ENCODE measurements around the gene IL20RA. TPM values are rescaled to one million over a fixed set of nuclear protein-coding genes. Genes with fewer than 3 reads are reported as not detected.

Gene IL20RA
- total and polyA plus RNA-seq, 2 of the 13 experiments (the other 11 are each of a cell fraction or from before 2014, with no cell fraction given) = not detected

DNA sequence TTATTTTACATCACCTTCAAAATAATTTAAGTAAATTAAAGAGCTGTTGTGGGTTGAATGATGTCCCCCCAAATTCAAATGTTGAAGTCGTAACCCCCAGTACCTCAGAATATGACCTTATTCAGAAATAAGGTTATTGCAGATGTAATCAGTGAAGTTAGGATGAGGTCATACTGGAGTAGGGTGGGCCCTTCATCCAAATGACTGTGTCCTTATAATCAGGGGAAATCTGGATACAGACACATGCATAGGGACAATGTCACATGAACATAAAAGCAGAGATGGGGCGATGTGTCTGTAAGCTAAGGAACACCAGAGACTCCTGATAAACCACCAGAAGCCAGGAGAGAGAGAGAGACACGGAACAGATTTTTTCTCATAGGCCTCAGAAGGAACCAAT, 13.3 kb upstream of the IL20RA start:
- Histone ChIP-seq H3K4me2 (ENCODE audit: low read depth, low read length) (no peak overlapping the region), H3K4me3 (replicated peaks in 1 of 3; ENCODE audit: insufficient read depth in 1 of 3, low read depth in 2 of 3, low read length in 3 of 3) (no peak overlapping the region), H3K36me3 (replicated peaks in 1 of 2; ENCODE audit: control insufficient read depth in 1 of 2, insufficient read depth in 2 of 2, low read length in 2 of 2) (no peaks in the 10 kb centered on the region), H3K9me3 (ENCODE audit: low read length) (no peaks in the 10 kb centered on the region), H3K27me3 (ENCODE audit: control insufficient read depth in 1 of 2, insufficient read depth in 2 of 2, low read length in 2 of 2) (0 out of 5 replicates have a peak, but pooled peaks cover 0 to 3% of the 10 kb centered on the region in 2 experiments), H3K27ac (ENCODE audit: extremely low read length, insufficient read depth, low read length) (no peak overlapping the region), H3K4me1 (ENCODE audit: insufficient read depth, low read length) (no peaks in the 10 kb centered on the region), H4K20me1 (ENCODE audit: insufficient read depth, low read length) (no peaks in the 10 kb centered on the region; the same call in 1 of the 2 replicates), H3K9ac (ENCODE audit: insufficient read depth, low read depth, low read length) (no peak overlapping the region), H3K79me2 (ENCODE audit: insufficient read depth, low read length) (no peaks in the 10 kb centered on the region), H2AFZ (ENCODE audit: low read length) (no peak overlapping the region)
- TF ChIP-seq ATF7 (IDR thresholded peaks at IDR 0.05) = peak; percentile 48; the same call in 1 of the 2 replicates
- no peak for TF ChIP-seq ATF7 (CRISPR knock-in tag; IDR thresholded peaks at IDR 0.05)
- no peak for TF ChIP-seq ZBTB8A (CRISPR knock-in tag; IDR thresholded peaks at IDR 0.05; ENCODE audit: borderline replicate concordance, low read depth)
- no peak for TF ChIP-seq ZBTB14 (CRISPR knock-in tag; IDR thresholded peaks at IDR 0.05)
- no peak for TF ChIP-seq HOXA7 (CRISPR knock-in tag; IDR thresholded peaks at IDR 0.05)
- FAIRE-seq (no peak), DNase-seq (ENCODE audit: low spot score) (no peak), ATAC-seq (no peak)
- in situ Hi-C loops (cut with HindIII; ENCODE audit: extremely low pct_ligation_motif_present, low pct_unique_long_range_greater_than_20kb) (no loop called here), intact Hi-C loops (cut with micrococcal nuclease; ENCODE audit: unreplicated experiment) (no loop called here)
- POLR2A ChIA-PET = no interaction called here
- BruUV-seq (replicated peaks) = no TSS peak
- 22% methylated on average over 3 of the region's 3 CpGs for WGBS (ENCODE audit: low lambda C conversion rate)
- CTCF ChIA-PET (ENCODE audit: low intra/inter-chr PET ratio, low total read pairs) = no interaction called here

- FAIRE-seq (no peak), DNase-seq (ENCODE audit: low spot score) (no peak), ATAC-seq (no peak)
- Histone ChIP-seq H3K79me2 (ENCODE audit: insufficient read depth, low read length) (no peaks in the 10 kb centered on the region), H3K27ac (ENCODE audit: extremely low read length, insufficient read depth, low read length) (no peak overlapping the region), H2AFZ (ENCODE audit: low read length) (no peak overlapping the region), H3K4me1 (ENCODE audit: insufficient read depth, low read length) (no peaks in the 10 kb centered on the region), H3K9me3 (ENCODE audit: low read length) (no peaks in the 10 kb centered on the region), H3K36me3 (replicated peaks in 1 of 2; ENCODE audit: control insufficient read depth in 1 of 2, insufficient read depth in 2 of 2, low read length in 2 of 2) (no peaks in the 10 kb centered on the region), H3K27me3 (ENCODE audit: control insufficient read depth in 1 of 2, insufficient read depth in 2 of 2, low read length in 2 of 2) (0 out of 5 replicates have a peak, but pooled peaks cover 0 to 3% of the 10 kb centered on the region in 2 experiments), H3K4me2 (ENCODE audit: low read depth, low read length) (no peak overlapping the region), H3K4me3 (replicated peaks in 1 of 3; ENCODE audit: insufficient read depth in 1 of 3, low read depth in 2 of 3, low read length in 3 of 3) (no peak overlapping the region), H3K9ac (ENCODE audit: insufficient read depth, low read depth, low read length) (no peak overlapping the region), H4K20me1 (ENCODE audit: insufficient read depth, low read length) (no peaks in the 10 kb centered on the region; the same call in 1 of the 2 replicates)
- WGBS (ENCODE audit: low lambda C conversion rate) = 11% methylated on average over 3 of the region's 3 CpGs
- CTCF ChIA-PET (ENCODE audit: low intra/inter-chr PET ratio, low total read pairs) = no interaction called here
- BruUV-seq (replicated peaks) = no TSS peak
- in situ Hi-C loops (cut with HindIII; ENCODE audit: extremely low pct_ligation_motif_present, low pct_unique_long_range_greater_than_20kb) = no loop called here
- intact Hi-C loops (cut with micrococcal nuclease; ENCODE audit: unreplicated experiment) = no loop called here
- POLR2A ChIA-PET = no interaction called here
- TF ChIP-seq JUN (CRISPR knock-in tag; IDR thresholded peaks at IDR 0.05) (no peak), GABPB1 (CRISPR knock-in tag; IDR thresholded peaks at IDR 0.05) (no peak), SMC3 (IDR thresholded peaks at IDR 0.05; ENCODE audit: low read length) (no peak), MXD4 (CRISPR knock-in tag; IDR thresholded peaks at IDR 0.05) (no peak), ZMYM4 (CRISPR knock-in tag; IDR thresholded peaks at IDR 0.05) (no peak), PBX2 (CRISPR knock-in tag; IDR thresholded peaks at IDR 0.05) (no peak), CREB1 (IDR thresholded peaks at IDR 0.05) (no peak), CREB1 (CRISPR knock-in tag; IDR thresholded peaks at IDR 0.05) (no peak), CTCF (CRISPR knock-in tag; IDR thresholded peaks at IDR 0.05) (no peak)
- TF ChIP-seq, protein P1, sequence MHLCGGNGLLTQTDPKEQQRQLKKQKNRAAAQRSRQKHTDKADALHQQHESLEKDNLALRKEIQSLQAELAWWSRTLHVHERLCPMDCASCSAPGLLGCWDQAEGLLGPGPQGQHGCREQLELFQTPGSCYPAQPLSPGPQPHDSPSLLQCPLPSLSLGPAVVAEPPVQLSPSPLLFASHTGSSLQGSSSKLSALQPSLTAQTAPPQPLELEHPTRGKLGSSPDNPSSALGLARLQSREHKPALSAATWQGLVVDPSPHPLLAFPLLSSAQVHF (CRISPR knock-in tag; IDR thresholded peaks at IDR 0.05) = no peak
Measured at GRCh38 chr6:137056121-137056880, 11.5 kb upstream of the IL20RA start.
